A673 (cell line): ENCODE results near the gene TNFSF4.

Experiments used
- CTCF ChIP-seq: fragments of 300-800, 200-600 bp; sonication (generic); conservative IDR thresholded peaks from 2 replicates; pipeline ENCODE4 v1.5.1; 2017; ENCODE audit warnings: low read depth, mild to moderate bottlenecking, antibody characterized with exemption, low read length, moderate library complexity, mixed read lengths
- EZH2 ChIP-seq: fragments of 200-600 bp; sonication (generic); IDR thresholded peaks from 2 replicates; pipeline ENCODE4 v1.6.1; 2017; ENCODE audit warnings: borderline replicate concordance, low read depth, mild to moderate bottlenecking, mixed read lengths, antibody characterized with exemption, low read length; ENCODE audit not compliant: poor library complexity, severe bottlenecking

- TF ChIP-seq CTCF = no peak
- TF ChIP-seq EZH2 = no peak
These were observed 38.2 kb downstream of the TNFSF4 start for GRCh38 chr1:173168941-173169340.
